ENCODE results near the gene CPXM2. TPM values are rescaled to one million over a fixed set of nuclear protein-coding genes. Genes with fewer than 3 reads are reported as not detected.

Gene CPXM2
- polyA plus RNA-seq, 1 donor (not counting 4 experiments of a cell fraction or from before 2014, with no cell fraction given), result 0.03 TPM

- H3K36me3 ChIP-seq (ENCODE audit: control insufficient read depth in 2 of 2, extremely low read depth in 1 of 2, insufficient read depth in 2 of 2, low read length in 2 of 2), result no peaks in the 10 kb centered on the region
- no peak overlapping the region for H3K4me2 ChIP-seq (ENCODE audit: control insufficient read depth, extremely low read depth, insufficient read depth, low read depth, low read length)
- no peak overlapping the region for H3K27ac ChIP-seq (ENCODE audit: control insufficient read depth, insufficient read depth, low read length)
- H3K4me1 ChIP-seq (ENCODE audit: control insufficient read depth, extremely low read depth, insufficient read depth, low read length), result no peaks in the 10 kb centered on the region
- H3K9me3 ChIP-seq (ENCODE audit: control insufficient read depth, low read depth, low read length), result no peaks in the 10 kb centered on the region
- dilution Hi-C loops (cut with MboI; ENCODE audit: extremely low pct_ligation_motif_present, low sequenced_read_pairs), result no loop called here
- peaks cover 11% of the 10 kb centered on the region for H3K27me3 ChIP-seq (ENCODE audit: control insufficient read depth, extremely low read depth, insufficient read depth, low read length)
- no peaks in the 10 kb centered on the region for H4K20me1 ChIP-seq (ENCODE audit: control insufficient read depth, extremely low read depth, insufficient read depth, low read length)
- TF ChIP-seq, protein P1, sequence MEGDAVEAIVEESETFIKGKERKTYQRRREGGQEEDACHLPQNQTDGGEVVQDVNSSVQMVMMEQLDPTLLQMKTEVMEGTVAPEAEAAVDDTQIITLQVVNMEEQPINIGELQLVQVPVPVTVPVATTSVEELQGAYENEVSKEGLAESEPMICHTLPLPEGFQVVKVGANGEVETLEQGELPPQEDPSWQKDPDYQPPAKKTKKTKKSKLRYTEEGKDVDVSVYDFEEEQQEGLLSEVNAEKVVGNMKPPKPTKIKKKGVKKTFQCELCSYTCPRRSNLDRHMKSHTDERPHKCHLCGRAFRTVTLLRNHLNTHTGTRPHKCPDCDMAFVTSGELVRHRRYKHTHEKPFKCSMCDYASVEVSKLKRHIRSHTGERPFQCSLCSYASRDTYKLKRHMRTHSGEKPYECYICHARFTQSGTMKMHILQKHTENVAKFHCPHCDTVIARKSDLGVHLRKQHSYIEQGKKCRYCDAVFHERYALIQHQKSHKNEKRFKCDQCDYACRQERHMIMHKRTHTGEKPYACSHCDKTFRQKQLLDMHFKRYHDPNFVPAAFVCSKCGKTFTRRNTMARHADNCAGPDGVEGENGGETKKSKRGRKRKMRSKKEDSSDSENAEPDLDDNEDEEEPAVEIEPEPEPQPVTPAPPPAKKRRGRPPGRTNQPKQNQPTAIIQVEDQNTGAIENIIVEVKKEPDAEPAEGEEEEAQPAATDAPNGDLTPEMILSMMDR (optimal IDR thresholded peaks at IDR 0.05 in 1 of 3, IDR thresholded peaks at IDR 0.05 in 1 of 3, conservative IDR thresholded peaks at IDR 0.05 in 1 of 3; ENCODE audit: extremely low read depth in 1 of 3, insufficient read depth in 2 of 3, low read length in 3 of 3), result no peak
- TF ChIP-seq EZH2 (IDR thresholded peaks at IDR 0.05; ENCODE audit: low read length), result no peak
- no peak overlapping the region for H2AFZ ChIP-seq (ENCODE audit: control insufficient read depth, low read length)
- FAIRE-seq, result no peak
- no peaks in the 10 kb centered on the region for H3K9me1 ChIP-seq (ENCODE audit: control insufficient read depth, extremely low read depth, insufficient read depth, low read length)
- H3K9ac ChIP-seq (ENCODE audit: control insufficient read depth, extremely low read depth, insufficient read depth, low read length), result no peak overlapping the region
- H3K4me3 ChIP-seq (ENCODE audit: control insufficient read depth in 2 of 3, extremely low read depth in 1 of 3, insufficient read depth in 2 of 3, low read depth in 1 of 3, low read length in 3 of 3), result no peak overlapping the region
- H3K79me2 ChIP-seq (ENCODE audit: control insufficient read depth, insufficient read depth, low read length), result no peaks in the 10 kb centered on the region
- DNase-seq (ENCODE audit: low read depth, low spot score), result no peak
Observed at GRCh38 chr10:123883673-123884320, 7.8 kb downstream of the CPXM2 start.

DNA sequence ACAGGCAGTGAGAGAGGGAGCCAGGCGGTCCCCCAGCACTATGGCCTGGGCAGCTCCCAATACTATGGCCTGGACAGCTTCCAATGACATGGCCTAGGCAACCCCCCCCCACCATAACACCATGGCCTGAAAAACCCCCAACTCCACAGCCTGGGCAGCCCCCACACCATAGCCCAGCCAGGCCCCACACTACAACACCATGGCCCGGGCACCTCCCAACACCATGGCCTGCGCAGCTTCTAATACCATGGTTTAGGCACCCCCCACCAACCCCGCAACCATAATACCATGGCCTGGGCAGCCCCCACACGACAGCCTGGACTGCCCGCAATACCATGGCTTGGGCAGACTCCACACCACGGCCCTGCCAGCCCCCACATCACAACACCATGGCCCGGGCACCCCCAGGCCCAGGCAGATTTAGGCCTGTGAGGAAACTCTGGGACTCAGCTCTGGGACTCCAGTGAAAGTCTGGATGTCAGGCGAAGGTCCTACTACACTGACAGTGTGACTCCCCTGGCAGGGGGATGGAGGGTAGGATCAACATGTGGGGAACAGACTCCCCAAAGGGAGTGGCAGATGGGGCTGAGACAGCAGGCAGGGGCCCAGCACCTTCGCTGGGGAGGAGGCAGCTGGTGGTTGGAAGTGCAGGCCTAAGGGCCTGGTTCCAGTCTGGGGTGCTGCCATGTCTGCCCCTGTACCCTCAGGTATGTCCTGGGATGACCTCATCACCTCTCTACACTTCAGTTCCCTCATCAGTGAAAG, 8.7 kb downstream of the CPXM2 start:
- no peak overlapping the region for H3K4me3 ChIP-seq (ENCODE audit: control insufficient read depth in 2 of 3, extremely low read depth in 1 of 3, insufficient read depth in 2 of 3, low read depth in 1 of 3, low read length in 3 of 3)
- H4K20me1 ChIP-seq (ENCODE audit: control insufficient read depth, extremely low read depth, insufficient read depth, low read length), result no peaks in the 10 kb centered on the region
- DNase-seq (ENCODE audit: low read depth, low spot score) (no peak), FAIRE-seq (no peak)
- H2AFZ ChIP-seq (ENCODE audit: control insufficient read depth, low read length), result no peak overlapping the region
- no peak overlapping the region for H3K27ac ChIP-seq (ENCODE audit: control insufficient read depth, insufficient read depth, low read length)
- no peaks in the 10 kb centered on the region for H3K79me2 ChIP-seq (ENCODE audit: control insufficient read depth, insufficient read depth, low read length)
- no peak overlapping the region for H3K4me2 ChIP-seq (ENCODE audit: control insufficient read depth, extremely low read depth, insufficient read depth, low read depth, low read length)
- peaks cover 11% of the 10 kb centered on the region for H3K27me3 ChIP-seq (ENCODE audit: control insufficient read depth, extremely low read depth, insufficient read depth, low read length)
- H3K4me1 ChIP-seq (ENCODE audit: control insufficient read depth, extremely low read depth, insufficient read depth, low read length), result no peaks in the 10 kb centered on the region
- no peak overlapping the region for H3K9ac ChIP-seq (ENCODE audit: control insufficient read depth, extremely low read depth, insufficient read depth, low read length)
- no peaks in the 10 kb centered on the region for H3K36me3 ChIP-seq (ENCODE audit: control insufficient read depth in 2 of 2, extremely low read depth in 1 of 2, insufficient read depth in 2 of 2, low read length in 2 of 2)
- dilution Hi-C loops (cut with MboI; ENCODE audit: extremely low pct_ligation_motif_present, low sequenced_read_pairs), result no loop called here
- no peaks in the 10 kb centered on the region for H3K9me3 ChIP-seq (ENCODE audit: control insufficient read depth, low read depth, low read length)
- no peaks in the 10 kb centered on the region for H3K9me1 ChIP-seq (ENCODE audit: control insufficient read depth, extremely low read depth, insufficient read depth, low read length)
- no peak for TF ChIP-seq EZH2 (IDR thresholded peaks at IDR 0.05; ENCODE audit: low read length)
- TF ChIP-seq, protein P1 (optimal IDR thresholded peaks at IDR 0.05 in 1 of 3, IDR thresholded peaks at IDR 0.05 in 1 of 3, conservative IDR thresholded peaks at IDR 0.05 in 1 of 3; ENCODE audit: extremely low read depth in 1 of 3, insufficient read depth in 2 of 3, low read length in 3 of 3), result no peak
